Adrenal gland (tissue), 5 donors: ENCODE data around the gene NMB.

ENCODE experiments used
- POLR2A ChIP-seq, 2 donors: fragments of 450-650 bp; IDR thresholded peaks; one replicate each; pipeline ENCODE4 v1.6.1; 2017; ENCODE audit warnings: antibody characterized with exemption in 2 of 2, mild to moderate bottlenecking in 2 of 2, moderate library complexity in 1 of 2
- TF ChIP-seq, protein P1 (sequence below), 6 experiments: fragments of 450-650 bp in 4 of 6; fragments of 200-600 bp in 2 of 6; sonication (generic) in 1 of 6; IDR thresholded peaks; 1 replicate in 5 of 6; 2 replicates in 1 of 6; pipeline versions ENCODE4 v1.5.1 to v1.8.0; 2016 to 2021; ENCODE audit warnings: antibody characterized with exemption in 6 of 6, mild to moderate bottlenecking in 2 of 6, moderate library complexity in 1 of 6
- donor health status: DM: no; HTN: no; CAD: no.

DNA sequence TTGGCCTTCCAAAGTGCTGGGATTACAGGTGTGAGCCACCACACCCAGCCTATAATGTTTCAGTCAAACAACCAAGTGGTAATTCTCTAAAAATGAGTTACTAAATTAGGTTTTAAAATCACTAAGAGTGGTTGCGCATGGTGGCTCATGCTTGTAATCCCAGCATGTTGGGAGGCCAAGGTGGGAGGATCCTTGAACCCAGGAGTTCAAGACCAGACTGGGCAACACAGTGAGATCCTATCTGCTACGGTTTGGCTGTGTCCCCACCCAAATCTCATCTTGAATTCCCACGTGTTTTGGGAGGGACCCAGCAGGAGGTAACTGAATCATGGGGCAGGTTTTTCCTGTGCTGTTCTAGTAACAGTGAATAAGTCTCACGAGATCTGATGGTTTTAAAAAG is 31.9 kb upstream of the NMB start:
- TF ChIP-seq, protein P1, sequence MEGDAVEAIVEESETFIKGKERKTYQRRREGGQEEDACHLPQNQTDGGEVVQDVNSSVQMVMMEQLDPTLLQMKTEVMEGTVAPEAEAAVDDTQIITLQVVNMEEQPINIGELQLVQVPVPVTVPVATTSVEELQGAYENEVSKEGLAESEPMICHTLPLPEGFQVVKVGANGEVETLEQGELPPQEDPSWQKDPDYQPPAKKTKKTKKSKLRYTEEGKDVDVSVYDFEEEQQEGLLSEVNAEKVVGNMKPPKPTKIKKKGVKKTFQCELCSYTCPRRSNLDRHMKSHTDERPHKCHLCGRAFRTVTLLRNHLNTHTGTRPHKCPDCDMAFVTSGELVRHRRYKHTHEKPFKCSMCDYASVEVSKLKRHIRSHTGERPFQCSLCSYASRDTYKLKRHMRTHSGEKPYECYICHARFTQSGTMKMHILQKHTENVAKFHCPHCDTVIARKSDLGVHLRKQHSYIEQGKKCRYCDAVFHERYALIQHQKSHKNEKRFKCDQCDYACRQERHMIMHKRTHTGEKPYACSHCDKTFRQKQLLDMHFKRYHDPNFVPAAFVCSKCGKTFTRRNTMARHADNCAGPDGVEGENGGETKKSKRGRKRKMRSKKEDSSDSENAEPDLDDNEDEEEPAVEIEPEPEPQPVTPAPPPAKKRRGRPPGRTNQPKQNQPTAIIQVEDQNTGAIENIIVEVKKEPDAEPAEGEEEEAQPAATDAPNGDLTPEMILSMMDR (IDR thresholded peaks at IDR 0.05), result no peak
- no peak for TF ChIP-seq POLR2A (IDR thresholded peaks at IDR 0.05)
